Brain microvascular endothelial cell (primary cell): ENCODE measurements around the gene AUTS2.

Experiments
- DNase-seq: peaks from one replicate; pipeline ENCODE4 v3.0.0-alpha.2; 2020
- H3K27ac ChIP-seq: fragments of 250-450 bp; sonication (Bioruptor Pico); 2 replicates; pipeline ENCODE4 v1.5.1; 2020; ENCODE audit warnings: mild to moderate bottlenecking, moderate library complexity
- H3K27me3 ChIP-seq: fragments of 250-450 bp; sonication (Bioruptor Pico); replicated peaks from 2 replicates; pipeline ENCODE4 v1.5.1; 2020; ENCODE audit warnings: mild to moderate bottlenecking
- H3K36me3 ChIP-seq: fragments of 250-450 bp; sonication (Bioruptor Pico); replicated peaks from 2 replicates; pipeline ENCODE4 v1.5.1; 2020; ENCODE audit warnings: mild to moderate bottlenecking
- H3K4me3 ChIP-seq: 2 replicates; pipeline ENCODE4 v1.5.1; 2011; ENCODE audit warnings: low read depth, mild to moderate bottlenecking, control low read depth, low read length, moderate library complexity
- in situ Hi-C: cut with HindIII; loops from 2 replicates; pipeline ENCODE4 v1.10.0; 2017; ENCODE audit warnings: low sequenced_read_pairs, low pct_ligation_motif_present
- TF ChIP-seq, protein P1 (sequence below): IDR thresholded peaks from 2 replicates; pipeline ENCODE4 v1.5.1; 2011; ENCODE audit warnings: low read depth, mild to moderate bottlenecking, moderate library complexity, low read length, control low read depth, inconsistent platforms; ENCODE audit errors: missing control alignments

AUTS2 gene

DNA sequence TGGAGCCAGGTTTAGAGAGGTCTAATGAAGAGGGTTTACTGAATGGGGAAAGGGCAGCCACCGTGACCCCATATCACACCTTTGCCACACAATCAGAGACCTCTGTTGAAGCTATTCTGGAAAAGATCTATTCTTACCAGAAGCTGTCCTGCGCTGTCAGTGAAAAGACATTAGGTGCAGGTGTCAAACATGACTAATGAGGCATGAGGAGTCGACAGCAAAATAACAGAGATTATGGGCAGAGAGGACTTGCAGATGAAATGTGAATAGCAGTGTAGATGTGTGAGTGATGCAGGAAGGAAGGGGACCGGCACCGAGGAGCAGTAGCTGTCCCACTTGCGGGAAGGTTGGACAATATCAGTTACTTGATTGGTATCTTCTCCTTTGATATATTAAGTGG, 906.0 kb downstream of the AUTS2 start:
- TF ChIP-seq, protein P1, sequence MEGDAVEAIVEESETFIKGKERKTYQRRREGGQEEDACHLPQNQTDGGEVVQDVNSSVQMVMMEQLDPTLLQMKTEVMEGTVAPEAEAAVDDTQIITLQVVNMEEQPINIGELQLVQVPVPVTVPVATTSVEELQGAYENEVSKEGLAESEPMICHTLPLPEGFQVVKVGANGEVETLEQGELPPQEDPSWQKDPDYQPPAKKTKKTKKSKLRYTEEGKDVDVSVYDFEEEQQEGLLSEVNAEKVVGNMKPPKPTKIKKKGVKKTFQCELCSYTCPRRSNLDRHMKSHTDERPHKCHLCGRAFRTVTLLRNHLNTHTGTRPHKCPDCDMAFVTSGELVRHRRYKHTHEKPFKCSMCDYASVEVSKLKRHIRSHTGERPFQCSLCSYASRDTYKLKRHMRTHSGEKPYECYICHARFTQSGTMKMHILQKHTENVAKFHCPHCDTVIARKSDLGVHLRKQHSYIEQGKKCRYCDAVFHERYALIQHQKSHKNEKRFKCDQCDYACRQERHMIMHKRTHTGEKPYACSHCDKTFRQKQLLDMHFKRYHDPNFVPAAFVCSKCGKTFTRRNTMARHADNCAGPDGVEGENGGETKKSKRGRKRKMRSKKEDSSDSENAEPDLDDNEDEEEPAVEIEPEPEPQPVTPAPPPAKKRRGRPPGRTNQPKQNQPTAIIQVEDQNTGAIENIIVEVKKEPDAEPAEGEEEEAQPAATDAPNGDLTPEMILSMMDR, result no peak
- no peaks in the 10 kb centered on the region for H3K27me3 ChIP-seq
- DNase-seq, result no peak
- no peak overlapping the region for H3K4me3 ChIP-seq
- H3K27ac ChIP-seq, result no peak overlapping the region
- H3K36me3 ChIP-seq, result no peaks in the 10 kb centered on the region
- in situ Hi-C loops, result no loop called here

DNA sequence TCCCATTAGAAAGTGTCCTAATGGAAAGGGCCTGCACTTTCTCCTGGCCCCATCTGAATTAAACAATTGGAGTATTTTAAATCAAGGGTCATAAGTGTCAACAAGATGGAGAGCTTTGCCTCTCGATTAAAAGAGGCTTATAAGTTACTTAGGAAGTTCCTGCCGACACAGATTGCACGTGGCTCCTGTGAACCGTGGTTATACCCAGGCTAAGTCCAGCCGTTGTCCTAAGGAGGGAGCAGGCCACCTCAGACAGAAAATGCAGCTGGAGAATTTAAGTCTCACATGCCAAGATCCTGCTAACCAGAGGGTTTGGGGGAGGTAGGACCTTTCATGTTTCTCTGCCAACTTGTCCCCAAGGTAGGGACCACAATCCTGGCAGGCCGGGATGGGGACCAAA, 907.2 kb downstream of the AUTS2 start:
- in situ Hi-C loops, result no loop called here
- no peak for DNase-seq
- Histone ChIP-seq H3K4me3 (no peak overlapping the region), H3K36me3 (no peaks in the 10 kb centered on the region), H3K27ac (no peak overlapping the region), H3K27me3 (no peaks in the 10 kb centered on the region)
- TF ChIP-seq, protein P1, result no peak

DNA sequence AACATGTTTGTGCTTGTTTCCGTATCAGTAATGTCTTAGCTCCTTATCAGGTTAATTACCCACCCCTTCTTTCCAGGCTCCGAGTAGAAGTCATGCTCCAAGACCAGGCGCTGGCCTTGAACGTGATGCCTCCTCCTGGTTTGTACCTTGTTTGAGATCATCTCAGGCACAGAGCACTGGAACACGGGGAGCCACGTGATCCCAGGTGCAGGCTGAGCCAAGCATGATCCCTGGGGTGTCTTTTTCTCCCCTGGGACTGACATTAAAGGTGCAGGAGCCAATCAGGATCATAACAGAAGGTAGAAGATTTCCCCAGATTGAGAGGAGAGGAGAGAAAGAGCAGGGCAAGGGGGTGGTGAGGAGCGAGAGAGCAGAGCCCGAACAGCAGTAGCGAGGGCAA, 907.6 kb downstream of the AUTS2 start:
- no peak overlapping the region for H3K4me3 ChIP-seq
- no peaks in the 10 kb centered on the region for H3K36me3 ChIP-seq
- no peak overlapping the region for H3K27ac ChIP-seq
- DNase-seq, result no peak
- TF ChIP-seq, protein P1, result no peak
- in situ Hi-C loops, result no loop called here
- no peaks in the 10 kb centered on the region for H3K27me3 ChIP-seq

DNA sequence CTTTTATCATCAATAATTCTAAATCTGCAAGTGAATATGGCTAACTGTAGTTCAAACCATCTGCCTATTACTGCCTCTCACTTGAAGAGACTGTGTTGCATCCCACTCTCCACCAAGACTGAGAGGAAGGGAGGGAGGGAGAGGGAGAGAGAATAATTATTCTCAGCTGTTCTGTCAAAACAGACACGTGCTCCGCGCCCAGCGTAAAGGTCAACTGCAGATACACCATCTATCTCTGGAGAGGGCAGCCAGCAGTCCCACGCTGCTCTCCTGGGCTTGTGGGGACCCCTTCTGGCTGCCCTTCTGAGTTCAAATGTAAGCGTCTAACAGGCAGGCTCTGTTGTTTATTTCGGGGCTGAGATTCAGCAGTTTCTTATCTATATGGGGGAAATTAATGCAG, 908.2 kb downstream of the AUTS2 start:
- no peak for DNase-seq
- Histone ChIP-seq H3K27me3 (no peaks in the 10 kb centered on the region), H3K27ac (no peak overlapping the region), H3K36me3 (no peaks in the 10 kb centered on the region), H3K4me3 (no peak overlapping the region)
- TF ChIP-seq, protein P1, result peak; percentile 7
- in situ Hi-C loops, result no loop called here

DNA sequence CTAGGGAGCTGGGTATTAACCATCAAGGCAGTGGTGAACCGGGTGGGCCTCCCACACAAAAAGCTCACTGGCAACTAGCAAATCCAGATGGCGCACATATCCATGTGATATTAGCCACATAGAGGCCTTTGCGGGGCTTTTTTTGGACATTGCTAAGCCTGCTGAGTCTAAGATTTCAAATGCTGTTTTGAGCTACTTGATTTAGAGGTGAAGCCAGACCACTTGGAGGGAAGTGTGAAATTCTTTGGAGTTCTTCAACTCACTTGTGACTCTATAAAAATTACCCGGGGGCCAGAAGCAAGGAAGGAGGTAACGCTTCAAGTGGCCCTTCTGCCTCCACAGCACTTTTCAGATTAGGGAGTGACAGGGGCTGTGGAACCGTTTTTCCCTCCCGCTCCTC, 913.9 kb downstream of the AUTS2 start:
- TF ChIP-seq, protein P1, result no peak
- H3K36me3 ChIP-seq, result no peaks in the 10 kb centered on the region
- no peak for DNase-seq
- H3K27me3 ChIP-seq, result no peaks in the 10 kb centered on the region
- in situ Hi-C loops, result no loop called here
- no peak overlapping the region for H3K4me3 ChIP-seq
- H3K27ac ChIP-seq, result no peak overlapping the region

DNA sequence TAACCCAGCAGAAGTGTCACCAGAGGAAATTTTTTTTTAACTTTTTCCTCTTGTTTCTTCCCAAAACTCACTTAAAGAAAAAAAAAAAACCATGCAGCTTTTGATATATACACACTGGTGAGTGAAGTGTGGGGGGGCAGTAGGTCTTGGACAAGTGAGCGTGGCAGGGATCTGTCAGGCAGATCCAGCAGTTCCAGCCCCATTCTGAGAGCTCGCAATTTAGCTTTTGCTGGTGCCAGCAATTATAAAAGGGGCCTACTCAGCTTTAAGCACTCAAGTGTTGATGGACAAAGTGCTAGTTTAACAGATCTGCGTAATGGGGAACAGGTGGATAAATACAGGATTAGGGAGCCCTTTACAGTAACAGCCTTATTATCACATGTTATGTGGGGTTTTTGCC, 914.5 kb downstream of the AUTS2 start:
- H3K27ac ChIP-seq, result no peak overlapping the region
- no peak overlapping the region for H3K4me3 ChIP-seq
- TF ChIP-seq, protein P1, result no peak
- in situ Hi-C loops, result no loop called here
- no peaks in the 10 kb centered on the region for H3K27me3 ChIP-seq
- no peaks in the 10 kb centered on the region for H3K36me3 ChIP-seq
- no peak for DNase-seq
